GM19043 (cell line): ENCODE measurements around the gene SCN8A.

Source experiments
- ATAC-seq: cut with Tn5 transposase; IDR thresholded peaks from one replicate; pipeline ENCODE4 v1.9.1; 2021; ENCODE audit warnings: low read depth; ENCODE audit not compliant: unreplicated experiment

SCN8A gene

DNA sequence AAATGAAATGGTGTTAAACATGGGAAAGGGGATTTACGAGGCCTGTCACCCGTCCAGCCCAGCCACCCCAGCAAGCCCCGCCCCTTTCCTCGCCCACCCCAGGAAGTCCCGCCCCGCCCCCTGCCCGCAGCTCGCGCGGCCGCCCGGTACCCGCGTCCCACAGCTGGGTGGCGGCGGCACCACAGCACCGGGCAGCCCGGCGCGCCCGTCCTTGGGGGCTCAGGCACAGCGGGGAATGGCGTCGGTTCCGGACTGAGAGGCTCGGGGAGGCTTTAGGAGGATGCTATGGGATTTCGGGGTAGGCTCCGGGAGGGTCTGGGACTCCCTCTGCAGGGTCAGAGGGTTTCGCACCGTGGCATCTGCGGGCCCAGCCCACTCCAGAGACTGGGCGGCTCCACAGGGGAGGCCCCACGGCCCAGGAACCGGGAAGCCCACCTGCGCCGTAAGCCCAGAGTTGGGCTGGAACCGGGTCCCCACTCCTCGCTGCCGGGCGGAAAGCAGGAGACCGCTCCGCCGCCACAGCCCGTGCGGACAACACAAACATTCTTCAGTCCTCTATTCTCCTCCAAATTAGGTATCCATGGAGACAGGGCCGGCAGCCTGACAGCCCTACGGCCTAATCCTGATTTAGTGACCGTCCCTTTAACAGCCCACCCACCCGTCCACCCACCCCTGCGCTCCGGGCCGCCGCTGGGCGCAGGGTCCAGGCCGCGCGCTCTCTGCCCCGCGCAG, 256.0 kb downstream of the SCN8A start:
- ATAC-seq, result no peak

- no peak for ATAC-seq
These were observed 256.8 kb downstream of the SCN8A start for GRCh38 chr12:51847643-51848325.

DNA sequence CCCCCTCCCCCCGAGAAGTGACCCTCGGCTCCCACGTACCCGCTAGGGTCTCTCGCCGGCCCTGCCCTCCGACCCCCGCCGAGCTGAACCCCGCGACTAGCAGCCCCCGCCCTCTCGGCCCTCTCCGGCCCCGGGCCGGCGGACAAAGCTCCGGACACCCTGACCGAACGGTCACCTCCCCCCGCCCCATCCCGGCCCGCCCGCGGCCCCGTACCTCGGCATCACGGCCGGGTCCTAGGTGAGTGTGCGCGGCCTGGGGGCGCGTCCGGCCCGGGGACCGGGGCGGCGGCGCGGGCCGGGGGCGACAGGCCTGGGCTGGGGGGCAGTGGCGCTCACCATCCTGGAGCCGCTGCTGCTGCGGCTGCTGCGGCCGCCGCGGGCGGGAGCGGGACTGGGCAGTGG, 257.3 kb downstream of the SCN8A start, which contains the start of gene FIGNL2:
Gene FIGNL2 (minus strand): TSS at position 393 of the 402 bp plus-strand sequence. CDS start 26,305 bp downstream, outside the sequence.
- ATAC-seq, result no peak

- no peak for ATAC-seq
These were observed 258.1 kb downstream of the SCN8A start for GRCh38 chr12:51848841-51849735.

DNA sequence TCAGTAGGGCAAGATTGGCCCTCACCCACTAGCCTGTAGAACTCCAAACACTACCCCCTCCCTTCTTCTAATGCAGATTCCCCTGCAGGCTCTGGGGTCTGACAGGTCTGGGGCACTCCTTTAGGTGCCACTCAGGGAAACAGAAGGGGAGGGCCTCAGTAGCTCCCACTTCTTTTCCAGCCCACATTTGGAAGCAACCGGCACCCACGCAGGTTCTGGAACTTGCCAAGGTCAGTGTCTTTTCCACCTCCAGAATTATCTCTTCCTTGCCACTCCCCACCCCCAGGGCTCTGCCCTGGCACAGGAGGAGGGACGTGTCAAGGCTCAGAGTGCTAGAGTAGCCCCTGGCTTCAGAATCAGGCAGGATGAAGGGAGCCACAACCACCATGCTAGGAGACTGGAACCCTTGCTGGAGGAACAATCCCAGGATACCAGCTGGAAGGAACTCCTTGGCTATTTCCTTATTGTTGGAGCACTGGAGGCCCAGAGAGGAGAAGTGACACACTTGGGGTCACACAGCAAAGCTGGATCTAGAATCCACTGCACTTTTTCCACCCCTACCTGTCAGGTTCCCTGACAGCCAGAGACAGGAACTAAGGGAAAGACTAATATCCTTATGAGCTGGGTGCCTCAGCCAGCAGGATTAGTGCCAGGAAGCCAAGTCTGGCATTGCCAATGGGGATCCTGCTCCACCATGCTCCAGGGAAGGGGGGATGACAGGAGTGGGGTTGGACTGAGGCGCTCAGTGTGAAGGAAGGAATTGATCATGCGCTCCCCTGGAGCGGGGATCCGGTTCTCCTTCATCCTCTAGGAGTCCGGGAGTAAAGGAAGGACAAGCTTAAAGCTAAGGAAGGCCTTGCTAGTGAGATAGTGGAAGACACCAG, 259.3 kb downstream of the SCN8A start:
- ATAC-seq, result no peak

- no peak for ATAC-seq
These were observed 259.9 kb downstream of the SCN8A start for GRCh38 chr12:51850965-51851299.

DNA sequence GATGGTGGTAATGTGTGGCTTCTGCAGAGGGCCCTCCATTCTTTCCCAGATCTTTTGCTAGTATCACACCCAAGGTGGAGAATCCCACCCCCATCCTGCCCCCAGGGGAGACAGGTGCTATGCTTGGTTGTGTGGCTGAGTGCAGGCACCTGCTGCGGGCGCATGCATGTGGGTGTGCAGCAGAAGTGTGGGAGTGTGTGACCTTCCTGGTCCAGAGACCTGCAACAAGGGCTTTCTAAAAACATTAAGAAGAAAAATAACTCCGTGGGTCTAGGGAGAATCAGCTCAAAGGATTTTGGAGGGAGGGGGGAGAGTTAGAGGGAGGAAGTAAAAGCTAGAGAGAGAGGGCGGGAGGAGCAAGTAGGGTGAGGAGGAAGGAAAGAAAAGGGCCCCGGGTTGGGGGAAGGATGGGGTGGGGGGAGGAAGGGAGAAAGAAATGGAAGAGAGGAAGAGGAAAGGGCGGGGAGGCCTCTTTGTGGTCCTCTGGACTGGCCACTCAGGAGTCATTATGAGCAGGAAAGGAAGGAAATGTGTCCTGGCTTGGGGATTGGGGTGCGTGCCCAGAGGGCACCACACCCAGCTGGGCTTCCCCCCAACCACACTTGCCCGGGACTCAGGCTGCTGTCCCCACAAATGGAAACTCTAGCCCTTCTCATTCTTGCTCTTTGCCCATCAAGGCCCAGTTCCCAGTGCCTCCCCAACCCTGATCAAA, 260.5 kb downstream of the SCN8A start:
- ATAC-seq, result no peak

- ATAC-seq, result no peak
These were observed 261.5 kb downstream of the SCN8A start for GRCh38 chr12:51852404-51853137.

GRCh38 chr12:51855586-51856428, 264.8 kb downstream of the SCN8A start:
- ATAC-seq, result no peak

DNA sequence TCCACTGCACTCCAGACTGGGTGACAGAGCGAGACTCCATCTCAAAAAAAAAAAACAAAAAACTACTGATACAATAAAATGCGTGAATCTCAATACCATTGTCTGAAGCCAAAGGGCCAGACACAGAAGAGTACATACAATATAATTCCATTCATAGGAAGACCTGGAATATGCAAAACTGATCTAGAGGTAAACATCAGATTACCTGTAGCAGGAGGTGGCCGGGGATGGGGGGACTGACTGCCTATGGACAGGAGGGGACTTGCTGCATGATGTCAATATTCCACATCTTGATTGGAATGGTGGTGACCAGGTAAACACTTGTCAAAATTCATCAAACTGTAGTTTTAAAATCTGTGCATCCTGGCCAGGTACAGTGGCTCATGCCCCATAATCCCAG, 270.0 kb downstream of the SCN8A start:
- ATAC-seq, result no peak
